Astrocyte of the cerebellum (primary cell): ENCODE data around the gene ALPI.
"Not testable (repeated sequence)": the region's sequence is repeated elsewhere in the genome, so short reads cannot be mapped to it uniquely, and the experiment has no call there.

Experiments
- DNase-seq: peaks from one replicate; pipeline ENCODE4 v3.0.0-alpha.2; 2011; ENCODE audit warnings: low read depth
- H3K4me3 ChIP-seq: 2 replicates; pipeline ENCODE4 v1.5.1; 2011; ENCODE audit warnings: mild to moderate bottlenecking, low read depth, low read length, moderate library complexity
- in situ Hi-C: cut with HindIII; loops from 2 replicates; pipeline ENCODE4 v1.10.0; 2017; ENCODE audit warnings: low sequenced_read_pairs
- TF ChIP-seq, protein P1 (sequence below): IDR thresholded peaks from 2 replicates; pipeline ENCODE4 v1.5.1; 2012; ENCODE audit warnings: low read length, low read depth, moderate library complexity, mild to moderate bottlenecking; ENCODE audit errors: missing control alignments

The ALPI gene

GRCh38 chr2:232444409-232445148 lies 11.4 kb upstream of the ALPI start:
- TF ChIP-seq, protein P1, sequence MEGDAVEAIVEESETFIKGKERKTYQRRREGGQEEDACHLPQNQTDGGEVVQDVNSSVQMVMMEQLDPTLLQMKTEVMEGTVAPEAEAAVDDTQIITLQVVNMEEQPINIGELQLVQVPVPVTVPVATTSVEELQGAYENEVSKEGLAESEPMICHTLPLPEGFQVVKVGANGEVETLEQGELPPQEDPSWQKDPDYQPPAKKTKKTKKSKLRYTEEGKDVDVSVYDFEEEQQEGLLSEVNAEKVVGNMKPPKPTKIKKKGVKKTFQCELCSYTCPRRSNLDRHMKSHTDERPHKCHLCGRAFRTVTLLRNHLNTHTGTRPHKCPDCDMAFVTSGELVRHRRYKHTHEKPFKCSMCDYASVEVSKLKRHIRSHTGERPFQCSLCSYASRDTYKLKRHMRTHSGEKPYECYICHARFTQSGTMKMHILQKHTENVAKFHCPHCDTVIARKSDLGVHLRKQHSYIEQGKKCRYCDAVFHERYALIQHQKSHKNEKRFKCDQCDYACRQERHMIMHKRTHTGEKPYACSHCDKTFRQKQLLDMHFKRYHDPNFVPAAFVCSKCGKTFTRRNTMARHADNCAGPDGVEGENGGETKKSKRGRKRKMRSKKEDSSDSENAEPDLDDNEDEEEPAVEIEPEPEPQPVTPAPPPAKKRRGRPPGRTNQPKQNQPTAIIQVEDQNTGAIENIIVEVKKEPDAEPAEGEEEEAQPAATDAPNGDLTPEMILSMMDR = peak; percentile 62
- H3K4me3 ChIP-seq = no peak overlapping the region
- in situ Hi-C loops = no loop called here
- DNase-seq = peak; percentile 5

DNA sequence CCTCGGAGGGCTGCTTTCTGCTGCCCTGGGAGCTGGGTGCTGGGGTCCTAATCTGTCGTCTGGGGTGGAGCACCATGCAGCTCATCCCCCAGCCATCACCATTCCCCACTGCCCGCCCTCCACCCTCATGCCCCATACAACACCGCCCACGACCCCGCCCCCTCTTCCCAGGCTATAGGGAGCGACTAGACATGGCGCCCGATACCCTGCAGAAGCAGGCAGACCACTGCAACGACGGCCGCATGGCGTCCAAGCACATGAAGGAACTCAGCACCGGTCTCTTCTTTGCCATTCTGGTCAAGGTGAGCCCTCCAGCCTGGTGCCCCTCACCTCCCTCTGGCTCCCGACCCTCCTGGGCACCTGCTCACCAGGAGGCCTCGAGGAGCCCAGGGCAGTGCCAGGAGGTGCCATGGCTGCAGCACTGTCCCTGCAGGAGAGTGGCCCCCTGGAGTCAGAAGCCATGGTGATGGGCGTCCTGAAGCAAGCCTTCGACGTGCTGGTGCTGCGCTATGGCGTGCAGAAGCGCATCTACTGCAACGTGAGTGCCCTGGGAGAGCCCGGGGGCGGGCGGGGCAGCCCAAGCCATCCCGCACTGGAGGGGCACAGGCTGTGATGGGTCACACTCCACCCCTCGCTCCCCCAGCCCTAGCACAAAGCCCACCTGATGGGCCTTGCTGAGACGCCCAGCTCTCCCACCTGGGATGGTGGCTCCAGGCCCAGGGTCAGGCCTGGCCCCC lies 10.6 kb upstream of the ALPI start:
- DNase-seq, in situ Hi-C loops, H3K4me3 ChIP-seq: not testable (repeated sequence)

DNA sequence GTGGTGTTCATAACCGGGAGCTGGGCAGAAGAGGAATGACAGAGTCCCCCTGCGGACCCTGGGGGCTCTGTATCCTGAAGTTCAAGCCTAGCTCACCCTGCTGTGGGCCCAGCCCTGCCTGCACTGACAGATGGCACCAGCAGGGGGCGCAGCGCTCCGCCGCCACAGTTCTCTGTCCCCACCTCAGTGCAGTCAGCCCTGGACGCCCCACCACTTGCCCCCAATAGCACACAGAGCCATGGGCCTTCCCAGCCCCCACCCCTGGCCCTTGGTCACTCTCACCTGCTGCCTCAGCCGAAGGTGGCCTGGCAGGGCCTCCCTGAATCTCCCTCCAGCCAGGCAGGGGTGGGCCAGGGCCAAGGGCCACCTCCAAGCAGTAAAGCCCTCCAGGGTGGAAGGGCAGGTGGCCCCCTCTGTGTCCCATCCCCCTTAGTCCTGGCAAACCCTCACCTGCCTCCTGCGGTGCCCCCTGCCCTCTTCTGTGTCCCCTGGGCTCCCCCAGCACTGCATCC lies 9.6 kb upstream of the ALPI start:
- in situ Hi-C loops, DNase-seq, H3K4me3 ChIP-seq: not testable (repeated sequence)
- TF ChIP-seq, protein P1 = peak; percentile 15

DNA sequence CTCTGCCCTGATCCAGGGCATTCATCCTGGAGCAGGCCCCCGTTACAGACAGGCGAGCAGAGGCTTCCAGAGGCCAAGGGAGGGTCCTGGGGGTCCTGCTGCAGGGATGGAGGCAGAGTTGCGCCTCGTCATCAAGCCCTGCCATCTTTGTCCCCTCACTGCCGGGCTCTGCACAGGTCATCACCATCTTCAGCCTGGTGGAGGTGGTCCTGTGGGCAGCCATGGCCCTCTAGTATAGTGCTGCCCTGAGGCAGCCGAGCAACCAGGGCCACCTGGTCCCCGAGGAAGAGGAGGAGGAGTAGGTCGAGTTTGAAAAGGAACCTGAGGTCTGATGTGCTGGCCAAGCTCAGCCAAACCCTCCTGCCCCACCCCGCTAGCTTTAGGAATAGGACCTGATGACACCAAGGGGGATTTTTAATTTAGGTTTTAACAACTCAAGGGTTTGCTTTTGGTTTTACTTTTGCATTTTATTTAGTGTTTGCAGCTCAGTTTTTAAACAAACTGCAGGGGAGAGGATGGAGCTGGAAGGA lies 8.8 kb upstream of the ALPI start:
- H3K4me3 ChIP-seq = no peak overlapping the region
- TF ChIP-seq, protein P1 = no peak
- in situ Hi-C loops = no loop called here
- DNase-seq = no peak

DNA sequence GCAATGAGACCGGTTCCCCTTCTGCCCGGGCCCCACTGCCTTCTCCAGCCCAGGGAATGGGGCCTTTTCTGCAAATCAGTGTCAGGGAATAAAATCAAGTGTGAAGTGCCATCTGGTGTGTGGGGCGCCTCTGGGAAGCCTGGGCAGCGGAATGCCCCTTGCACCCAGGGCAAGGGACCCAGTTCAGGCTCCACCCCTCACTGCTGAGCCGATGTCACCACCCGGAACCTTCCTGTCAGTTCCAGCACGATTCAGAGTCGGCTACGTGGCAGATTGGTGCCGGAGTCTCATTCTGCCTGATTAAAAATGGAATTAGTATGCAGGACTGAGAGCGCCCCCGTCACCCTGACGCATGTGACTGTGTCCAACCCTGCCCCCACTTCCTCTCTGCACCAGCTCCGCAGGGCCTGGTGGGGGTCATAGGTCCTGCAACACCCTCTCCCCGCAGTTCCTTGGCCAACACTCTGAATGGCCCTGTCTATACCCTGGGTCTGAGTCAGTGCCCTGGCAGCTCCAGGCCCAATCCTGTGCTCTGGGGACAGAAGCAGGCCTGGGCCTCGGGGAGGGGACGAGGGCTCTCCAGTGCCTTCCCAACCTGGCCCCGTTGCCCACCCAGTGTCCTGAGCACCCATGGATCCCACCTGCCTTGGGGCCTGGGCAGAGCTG lies 8.2 kb upstream of the ALPI start:
- no peak overlapping the region for H3K4me3 ChIP-seq
- no peak for DNase-seq
- TF ChIP-seq, protein P1 = no peak
- in situ Hi-C loops = no loop called here

DNA sequence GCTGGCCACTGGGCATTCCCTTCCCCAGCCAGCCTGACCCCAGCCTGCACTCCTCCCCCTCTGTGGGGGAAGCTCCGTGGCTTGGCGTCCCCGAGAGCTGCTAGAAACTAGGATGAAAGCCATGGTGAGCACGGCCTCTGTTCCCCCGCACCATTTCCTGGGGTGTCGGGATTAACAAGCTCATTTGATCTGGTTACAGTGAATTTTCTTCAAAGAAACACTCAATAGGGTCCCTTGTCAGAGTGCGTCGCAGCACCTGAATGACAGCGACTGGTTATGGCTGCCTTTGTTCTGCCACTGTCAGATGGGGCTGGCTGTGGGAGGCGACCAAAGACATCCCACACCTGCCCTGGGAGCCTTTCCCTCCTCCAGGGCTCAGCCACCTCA lies 7.7 kb upstream of the ALPI start:
- TF ChIP-seq, protein P1 = no peak
- no peak for DNase-seq
- H3K4me3 ChIP-seq = no peak overlapping the region
- in situ Hi-C loops = no loop called here
